HG02759 (cell line): Measurements from ENCODE around the gene PYM1.
"Not testable (repeated sequence)": the region's sequence is repeated elsewhere in the genome, so short reads cannot be mapped to it uniquely, and the experiment has no call there.

Experiments
- ATAC-seq: cut with Tn5 transposase; IDR thresholded peaks from one replicate; pipeline ENCODE4 v1.9.1; 2021; ENCODE audit warnings: mild to moderate bottlenecking, moderate library complexity; ENCODE audit not compliant: unreplicated experiment

Gene PYM1

GRCh38 chr12:55915482-55915859 lies 12.2 kb downstream of the PYM1 start:
- no peak for ATAC-seq

GRCh38 chr12:55912908-55913307 lies 14.8 kb downstream of the PYM1 start:
- ATAC-seq: no peak

- no peak for ATAC-seq
These were observed 18.2 kb downstream of the PYM1 start for GRCh38 chr12:55909513-55909884.

GRCh38 chr12:55908726-55909512 lies 18.8 kb downstream of the PYM1 start:
- no peak for ATAC-seq

GRCh38 chr12:55906056-55906455 lies 21.6 kb downstream of the PYM1 start:
- no peak for ATAC-seq

GRCh38 chr12:55901881-55902490 lies 25.7 kb downstream of the PYM1 start:
- ATAC-seq: no peak

GRCh38 chr12:55899082-55899481 lies 28.6 kb downstream of the PYM1 start:
- ATAC-seq: no peak

- no peak for ATAC-seq
These were observed 34.0 kb downstream of the PYM1 start for GRCh38 chr12:55893723-55894122.

GRCh38 chr12:55891310-55891709 lies 36.4 kb downstream of the PYM1 start:
- ATAC-seq: no peak

- no peak for ATAC-seq
These were observed 42.6 kb downstream of the PYM1 start for GRCh38 chr12:55885113-55885512.

GRCh38 chr12:55877824-55878223 lies 49.9 kb downstream of the PYM1 start:
- no peak for ATAC-seq

- no peak for ATAC-seq
These were observed 51.8 kb downstream of the PYM1 start for GRCh38 chr12:55875704-55876467.

GRCh38 chr12:55874443-55874842 lies 53.3 kb downstream of the PYM1 start:
- ATAC-seq: no peak

- ATAC-seq: not testable (repeated sequence)
These were observed 61.2 kb downstream of the PYM1 start for GRCh38 chr12:55866454-55867004.

GRCh38 chr12:55865327-55865726 lies 62.4 kb downstream of the PYM1 start:
- no peak for ATAC-seq

- not testable (repeated sequence) for ATAC-seq
These were observed 64.8 kb downstream of the PYM1 start for GRCh38 chr12:55862931-55863330.

GRCh38 chr12:55862286-55862685 lies 65.4 kb downstream of the PYM1 start:
- no peak for ATAC-seq

- no peak for ATAC-seq
These were observed 65.8 kb downstream of the PYM1 start for GRCh38 chr12:55861871-55862270.

GRCh38 chr12:55861396-55861795 lies 66.3 kb downstream of the PYM1 start:
- no peak for ATAC-seq

GRCh38 chr12:55852740-55853139 lies 75.0 kb downstream of the PYM1 start:
- ATAC-seq: no peak
